D721Med (cell line): ENCODE results near the gene PTDSS2.
A peak's percentile ranks its signal among the peaks of the same experiment; 100 is the strongest.

ENCODE experiments used
- DNase-seq: peaks from one replicate; pipeline ENCODE4 v3.0.0; 2011; ENCODE audit warnings: low spot score; ENCODE audit not compliant: insufficient read length
- FAIRE-seq: peaks from 2 replicates; lab custom pipeline; 2011; peaks lifted over from hg19 to GRCh38; lab: Jason Lieb, UNC
- TF ChIP-seq, protein P1 (sequence below): IDR thresholded peaks from 2 replicates; pipeline ENCODE4 v1.5.1; 2012; ENCODE audit warnings: mild to moderate bottlenecking, control low read depth; ENCODE audit not compliant: insufficient read depth; ENCODE audit errors: missing control alignments

PTDSS2 gene

DNA sequence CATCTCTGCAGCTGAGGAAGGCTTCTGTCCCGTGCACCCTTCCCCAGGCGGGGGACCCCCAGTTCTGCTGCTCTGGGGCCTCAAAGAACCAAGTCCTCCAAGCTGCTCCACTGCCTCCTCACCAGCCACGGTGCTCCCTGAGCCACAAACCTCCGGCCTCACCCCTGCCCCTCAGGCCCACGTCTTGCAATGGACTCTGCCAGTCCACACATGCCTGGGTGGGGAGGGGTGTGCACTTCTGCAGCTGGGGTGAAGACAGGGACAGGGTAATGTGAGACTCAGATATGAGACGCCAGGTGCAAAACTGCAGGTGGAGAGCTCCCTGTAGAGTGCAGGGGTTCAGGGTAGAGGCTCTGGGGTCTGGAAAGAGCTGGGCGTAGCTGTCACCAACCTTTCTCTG is 3.2 kb upstream of the PTDSS2 start:
- TF ChIP-seq, protein P1, sequence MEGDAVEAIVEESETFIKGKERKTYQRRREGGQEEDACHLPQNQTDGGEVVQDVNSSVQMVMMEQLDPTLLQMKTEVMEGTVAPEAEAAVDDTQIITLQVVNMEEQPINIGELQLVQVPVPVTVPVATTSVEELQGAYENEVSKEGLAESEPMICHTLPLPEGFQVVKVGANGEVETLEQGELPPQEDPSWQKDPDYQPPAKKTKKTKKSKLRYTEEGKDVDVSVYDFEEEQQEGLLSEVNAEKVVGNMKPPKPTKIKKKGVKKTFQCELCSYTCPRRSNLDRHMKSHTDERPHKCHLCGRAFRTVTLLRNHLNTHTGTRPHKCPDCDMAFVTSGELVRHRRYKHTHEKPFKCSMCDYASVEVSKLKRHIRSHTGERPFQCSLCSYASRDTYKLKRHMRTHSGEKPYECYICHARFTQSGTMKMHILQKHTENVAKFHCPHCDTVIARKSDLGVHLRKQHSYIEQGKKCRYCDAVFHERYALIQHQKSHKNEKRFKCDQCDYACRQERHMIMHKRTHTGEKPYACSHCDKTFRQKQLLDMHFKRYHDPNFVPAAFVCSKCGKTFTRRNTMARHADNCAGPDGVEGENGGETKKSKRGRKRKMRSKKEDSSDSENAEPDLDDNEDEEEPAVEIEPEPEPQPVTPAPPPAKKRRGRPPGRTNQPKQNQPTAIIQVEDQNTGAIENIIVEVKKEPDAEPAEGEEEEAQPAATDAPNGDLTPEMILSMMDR, result no peak
- DNase-seq (no peak), FAIRE-seq (no peak)

DNA sequence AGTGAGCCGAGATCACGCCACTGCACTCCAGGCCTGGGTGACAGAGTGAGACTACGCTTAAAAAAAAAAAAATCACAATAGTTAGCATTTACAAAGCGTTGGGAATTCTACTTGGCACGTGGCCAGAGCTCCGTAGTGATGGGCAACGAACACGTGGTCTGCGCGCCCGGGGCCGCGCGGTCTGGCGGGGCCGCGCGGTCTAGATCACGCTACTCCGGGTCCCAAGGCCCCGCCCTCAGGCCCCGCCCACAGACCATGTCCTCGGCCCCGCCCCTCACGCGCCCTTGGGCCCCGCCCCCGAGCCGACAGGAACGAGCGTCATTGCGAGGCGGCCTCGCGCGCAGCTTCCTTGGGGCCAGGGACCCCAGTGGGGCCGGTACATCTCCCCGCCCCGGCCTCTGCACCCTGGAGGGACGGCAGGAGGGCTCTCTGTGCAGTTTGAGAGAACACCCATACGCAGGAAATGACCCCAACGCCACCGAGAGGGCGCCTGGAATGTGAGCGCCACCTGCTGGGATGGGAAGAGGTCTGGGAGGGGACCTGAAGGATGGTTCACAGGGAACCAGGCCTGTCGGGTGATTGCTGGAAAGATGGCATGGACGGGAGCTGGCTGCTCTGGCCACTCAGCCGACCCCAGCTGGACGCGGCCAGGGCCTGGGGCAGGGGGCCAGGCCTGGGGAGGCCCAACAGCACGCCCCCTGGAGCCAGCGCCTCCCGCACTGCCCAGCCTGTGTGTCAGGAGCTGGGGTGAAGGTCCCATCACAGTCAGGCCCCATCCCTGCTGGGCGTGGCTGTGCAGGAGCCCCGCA is 2.0 kb upstream of the PTDSS2 start:
- FAIRE-seq (no peak), DNase-seq (peak; percentile 71)
- TF ChIP-seq, protein P1, result peak; percentile 91

DNA sequence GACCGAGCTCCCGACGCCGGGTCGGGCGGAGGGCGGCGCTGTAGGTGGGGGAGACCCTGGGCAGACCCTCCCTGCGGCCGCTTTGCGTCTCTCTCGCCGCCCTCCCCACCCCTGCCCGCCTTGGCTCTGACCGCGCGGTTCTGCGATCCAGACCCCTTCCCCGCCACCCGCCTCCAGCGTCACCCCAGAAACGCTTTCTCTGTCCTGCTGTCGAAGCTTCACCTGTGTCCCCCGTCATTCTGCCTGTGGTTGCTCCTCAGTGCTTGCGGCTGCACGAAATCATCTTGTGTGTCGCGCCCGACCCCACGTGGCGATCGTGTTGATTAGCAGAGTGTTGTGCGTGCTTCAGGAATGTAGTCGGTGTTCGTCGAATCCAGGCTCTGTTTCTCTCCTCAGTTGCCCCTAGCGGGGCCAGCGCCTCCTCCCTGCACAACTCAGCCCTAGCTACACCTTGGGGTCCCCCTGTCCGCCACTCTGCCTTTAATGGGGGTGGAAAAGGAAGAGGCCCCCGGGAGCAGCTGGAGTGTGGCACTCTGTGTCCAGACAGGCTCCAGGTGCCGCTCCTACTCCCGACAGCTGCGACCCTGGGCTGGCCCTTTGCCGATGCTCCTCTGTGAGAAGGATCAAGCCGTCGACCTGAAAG is 851 bp downstream of the PTDSS2 start:
- no peak for FAIRE-seq
- TF ChIP-seq, protein P1, result peak; percentile 42
- no peak for DNase-seq

DNA sequence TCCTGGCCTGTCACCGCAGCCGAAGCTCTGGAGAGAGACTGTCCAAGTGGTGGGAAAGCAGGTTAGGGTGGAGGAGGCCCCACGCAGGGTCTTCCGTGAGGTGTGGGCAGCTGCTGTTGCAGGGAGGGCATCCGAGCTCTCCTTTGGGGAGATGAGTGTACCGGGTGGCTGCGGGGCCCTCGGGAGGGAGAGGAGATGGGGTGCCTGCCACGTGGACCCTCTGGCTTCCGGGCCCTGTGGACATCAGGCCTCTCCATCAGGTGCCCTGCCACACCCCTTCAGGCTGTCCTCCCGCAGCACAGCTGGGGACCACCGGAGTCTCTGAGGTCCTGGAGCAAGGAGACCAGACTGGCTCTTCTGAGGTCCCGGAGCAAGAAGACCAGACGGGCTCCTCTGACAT is 1.7 kb downstream of the PTDSS2 start:
- no peak for FAIRE-seq
- TF ChIP-seq, protein P1, result no peak
- no peak for DNase-seq

DNA sequence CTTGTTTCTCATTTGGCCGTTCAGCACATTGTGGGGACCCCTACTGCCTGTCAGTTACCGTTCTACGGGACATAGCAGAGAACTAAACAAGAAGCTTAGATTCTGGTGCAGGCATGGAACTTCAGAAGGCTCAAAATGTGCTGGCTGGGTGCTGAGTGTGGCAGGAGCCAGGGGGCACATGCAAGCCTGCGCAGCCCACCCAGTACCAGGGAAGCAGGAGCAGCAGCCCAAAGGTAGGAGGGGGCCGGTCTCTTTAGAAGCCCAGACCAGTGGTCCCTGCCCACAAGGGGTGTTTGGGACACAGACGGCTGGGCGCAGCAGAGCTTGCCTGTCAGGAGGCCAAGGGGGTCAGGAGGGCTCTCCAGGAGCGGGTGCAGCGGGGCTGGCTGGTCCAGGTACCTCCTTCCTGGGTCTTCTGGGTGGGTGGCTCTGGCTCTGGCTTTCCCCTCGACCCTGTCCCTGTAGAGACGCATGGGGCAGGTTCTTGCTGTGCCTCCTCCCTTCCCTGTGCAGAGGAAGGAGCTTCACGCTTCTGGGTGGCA is 2.2 kb downstream of the PTDSS2 start:
- no peak for FAIRE-seq
- TF ChIP-seq, protein P1, result no peak
- DNase-seq, result no peak

DNA sequence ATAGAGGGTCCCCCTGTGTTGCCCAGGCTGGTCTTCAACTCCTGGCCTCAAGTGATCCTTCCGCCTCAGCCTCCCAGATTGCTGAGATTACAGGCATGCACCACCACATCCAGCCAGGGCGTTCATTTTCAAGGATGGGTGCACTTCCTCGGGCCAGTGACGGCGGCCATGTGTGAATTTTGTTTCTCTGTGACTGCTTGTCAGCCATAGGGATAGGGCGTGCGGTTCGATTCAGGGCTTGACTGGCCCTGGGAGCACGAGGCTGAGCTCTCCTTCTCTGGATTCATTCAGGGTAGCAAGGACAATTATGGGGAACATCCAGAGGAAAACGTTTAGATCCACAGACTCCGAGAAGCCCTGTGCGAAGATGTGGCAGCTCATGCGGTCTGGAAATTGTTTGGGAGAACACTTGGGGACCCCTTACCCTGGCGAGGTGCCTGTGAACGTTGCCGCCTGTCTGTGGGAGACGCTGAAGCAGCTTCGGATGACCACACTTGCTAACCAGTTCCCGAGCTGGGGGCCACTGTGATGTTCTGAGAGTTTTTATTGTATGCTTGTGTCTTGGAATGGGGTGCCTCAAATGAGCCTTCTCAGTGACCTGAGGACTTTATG is 2.9 kb downstream of the PTDSS2 start:
- TF ChIP-seq, protein P1, result no peak
- no peak for DNase-seq
- FAIRE-seq, result no peak

DNA sequence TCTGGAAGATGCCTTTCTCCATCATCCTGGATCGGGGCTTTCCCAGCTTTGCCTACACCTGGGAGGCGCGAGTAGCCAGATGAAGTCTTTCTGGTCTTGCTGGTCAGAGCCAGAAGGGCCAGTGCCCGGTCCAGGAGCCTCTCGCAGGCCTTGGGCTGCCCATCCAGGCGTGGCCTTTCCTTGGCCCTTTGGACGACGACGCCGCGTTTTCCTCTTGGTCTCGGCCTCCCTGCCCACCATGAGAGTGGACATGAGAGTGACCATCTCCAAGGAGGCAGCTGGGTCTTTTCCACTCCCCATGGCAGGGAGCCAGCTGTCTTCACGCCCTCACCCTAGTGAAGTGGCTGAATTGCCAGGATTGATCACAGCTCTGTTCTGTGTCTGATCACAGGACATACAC is 3.5 kb downstream of the PTDSS2 start:
- no peak for FAIRE-seq
- TF ChIP-seq, protein P1, result no peak
- DNase-seq, result no peak
